ENCODE results near the gene OR9I1. TPM values are rescaled to one million over a fixed set of nuclear protein-coding genes. Genes with fewer than 3 reads are reported as not detected.

The OR9I1 gene
- total and polyA plus RNA-seq, 4 donors = not detected

- Histone ChIP-seq H3K27ac (ENCODE audit: low read depth in 1 of 2, low read length in 1 of 2) (no peak overlapping the region), H3K9ac (ENCODE audit: insufficient read depth in 1 of 2, low read length in 2 of 2) (no peak overlapping the region), H3K4me1 (ENCODE audit: control insufficient read depth in 5 of 5, insufficient read depth in 5 of 5, low read length in 5 of 5) (no peaks in the 10 kb centered on the region), H3K36me3 (ENCODE audit: control insufficient read depth in 4 of 4, insufficient read depth in 4 of 4, low read length in 4 of 4) (no peaks in the 10 kb centered on the region), H3K27me3 (ENCODE audit: control insufficient read depth in 3 of 3, insufficient read depth in 3 of 3, low read length in 2 of 3) (no peaks in the 10 kb centered on the region), H3K4me3 (no peak overlapping the region), H3K9me3 (ENCODE audit: control insufficient read depth in 4 of 4, insufficient read depth in 3 of 4, low read length in 3 of 4) (peaks cover 0 to 4% (median under 1%) of the 10 kb centered on the region in 4 donors)
- no peak for TF ChIP-seq CTCF (IDR thresholded peaks at IDR 0.05; ENCODE audit: control extremely low read depth, extremely low read depth)
- no peak for ATAC-seq (ENCODE audit: insufficient read depth, low FRiP score)
- peak in 1 of 3 donors; percentile 57 for DNase-seq
- WGBS, 2 donors = 77 to 79% methylated on average over 1 of the region's 1 CpG
Measured at GRCh38 chr11:58121096-58121495, 4.2 kb downstream of the OR9I1 start.

DNA sequence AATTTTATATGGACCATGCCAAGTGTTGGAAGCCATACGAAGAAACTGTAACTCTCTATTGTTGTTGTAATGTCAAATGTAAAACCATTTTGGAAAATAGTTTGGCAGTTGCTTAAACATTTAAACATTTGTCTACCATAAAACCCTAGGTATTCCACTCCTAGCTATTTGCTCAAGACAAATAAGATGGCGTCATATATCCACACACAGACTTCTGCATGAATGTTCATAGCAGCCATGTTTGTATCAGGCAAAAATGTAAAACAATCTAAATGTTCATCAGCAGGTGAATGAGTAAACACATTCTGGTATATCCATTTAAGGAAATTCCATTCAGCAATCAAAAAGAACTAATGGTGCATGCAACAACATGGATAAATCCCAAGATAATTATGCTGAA lies 27.9 kb downstream of the OR9I1 start:
- peaks cover 0 to 2% (median 0%) of the 10 kb centered on the region in 4 donors for H3K9me3 ChIP-seq (ENCODE audit: control insufficient read depth in 4 of 4, insufficient read depth in 3 of 4, low read length in 3 of 4)
- H3K9ac ChIP-seq (ENCODE audit: insufficient read depth in 1 of 2, low read length in 2 of 2) = no peak overlapping the region
- no peak overlapping the region for H3K4me3 ChIP-seq
- H3K27me3 ChIP-seq (ENCODE audit: control insufficient read depth in 3 of 3, insufficient read depth in 3 of 3, low read length in 2 of 3) = no peaks in the 10 kb centered on the region
- H3K36me3 ChIP-seq (ENCODE audit: control insufficient read depth in 4 of 4, insufficient read depth in 4 of 4, low read length in 4 of 4) = no peaks in the 10 kb centered on the region
- TF ChIP-seq CTCF (IDR thresholded peaks at IDR 0.05; ENCODE audit: control extremely low read depth, extremely low read depth) = no peak
- ATAC-seq (ENCODE audit: insufficient read depth, low FRiP score) = no peak
- 88 to 93% methylated on average over 2 of the region's 2 CpGs for WGBS, 2 donors
- H3K27ac ChIP-seq (ENCODE audit: low read depth in 1 of 2, low read length in 1 of 2) = no peak overlapping the region
- no peak for DNase-seq
- H3K4me1 ChIP-seq (ENCODE audit: control insufficient read depth in 5 of 5, insufficient read depth in 5 of 5, low read length in 5 of 5) = no peaks in the 10 kb centered on the region

GRCh38 chr11:58086528-58086927 lies 38.8 kb downstream of the OR9I1 start:
- 60 to 73% methylated on average over 2 of the region's 2 CpGs for WGBS, 2 donors
- H3K27me3 ChIP-seq (ENCODE audit: control insufficient read depth in 3 of 3, insufficient read depth in 3 of 3, low read length in 2 of 3) = no peaks in the 10 kb centered on the region
- peaks cover 0 to 2% (median 0%) of the 10 kb centered on the region in 4 donors for H3K9me3 ChIP-seq (ENCODE audit: control insufficient read depth in 4 of 4, insufficient read depth in 3 of 4, low read length in 3 of 4)
- no peak overlapping the region for H3K9ac ChIP-seq (ENCODE audit: insufficient read depth in 1 of 2, low read length in 2 of 2)
- DNase-seq (no peak), ATAC-seq (ENCODE audit: insufficient read depth, low FRiP score) (no peak)
- no peak overlapping the region for H3K4me3 ChIP-seq
- H3K4me1 ChIP-seq (ENCODE audit: control insufficient read depth in 5 of 5, insufficient read depth in 5 of 5, low read length in 5 of 5) = no peaks in the 10 kb centered on the region
- TF ChIP-seq CTCF (IDR thresholded peaks at IDR 0.05; ENCODE audit: control extremely low read depth, extremely low read depth) = no peak
- no peak overlapping the region for H3K27ac ChIP-seq (ENCODE audit: low read depth in 1 of 2, low read length in 1 of 2)
- no peaks in the 10 kb centered on the region for H3K36me3 ChIP-seq (ENCODE audit: control insufficient read depth in 4 of 4, insufficient read depth in 4 of 4, low read length in 4 of 4)

DNA sequence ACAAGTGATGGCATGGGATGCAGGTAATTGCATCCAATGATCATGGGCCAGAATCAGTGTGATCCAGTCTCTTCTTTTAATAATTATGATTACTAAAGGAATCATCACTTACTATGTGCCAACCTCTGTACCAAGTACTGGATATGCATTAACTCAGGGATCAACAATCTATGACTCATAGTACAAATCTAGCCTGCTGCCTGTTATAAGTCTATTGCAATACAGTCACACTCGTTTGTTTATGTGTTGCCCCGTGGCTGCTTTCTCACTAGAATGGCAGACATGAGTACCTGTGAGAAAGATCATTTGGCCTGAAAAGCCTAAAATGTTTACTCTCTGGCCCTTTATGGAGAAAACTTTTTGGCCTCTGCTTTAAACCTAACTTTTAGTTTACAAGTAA lies 49.5 kb downstream of the OR9I1 start:
- ATAC-seq (ENCODE audit: insufficient read depth, low FRiP score) = no peak
- H3K36me3 ChIP-seq (ENCODE audit: control insufficient read depth in 4 of 4, insufficient read depth in 4 of 4, low read length in 4 of 4) = no peaks in the 10 kb centered on the region
- no peaks in the 10 kb centered on the region for H3K9me3 ChIP-seq (ENCODE audit: control insufficient read depth in 4 of 4, insufficient read depth in 3 of 4, low read length in 3 of 4)
- no peaks in the 10 kb centered on the region for H3K4me1 ChIP-seq (ENCODE audit: control insufficient read depth in 5 of 5, insufficient read depth in 5 of 5, low read length in 5 of 5)
- H3K27me3 ChIP-seq (ENCODE audit: control insufficient read depth in 3 of 3, insufficient read depth in 3 of 3, low read length in 2 of 3) = no peaks in the 10 kb centered on the region
- DNase-seq = no peak
- TF ChIP-seq CTCF (IDR thresholded peaks at IDR 0.05; ENCODE audit: control extremely low read depth, extremely low read depth) = no peak
- no peak overlapping the region for H3K27ac ChIP-seq (ENCODE audit: low read depth in 1 of 2, low read length in 1 of 2)
- WGBS, 2 donors = 35 to 40% methylated on average over 2 of the region's 2 CpGs
- no peak overlapping the region for H3K9ac ChIP-seq (ENCODE audit: insufficient read depth in 1 of 2, low read length in 2 of 2)
- H3K4me3 ChIP-seq = no peak overlapping the region
